ENCODE results near the gene CNNM4.

DNA sequence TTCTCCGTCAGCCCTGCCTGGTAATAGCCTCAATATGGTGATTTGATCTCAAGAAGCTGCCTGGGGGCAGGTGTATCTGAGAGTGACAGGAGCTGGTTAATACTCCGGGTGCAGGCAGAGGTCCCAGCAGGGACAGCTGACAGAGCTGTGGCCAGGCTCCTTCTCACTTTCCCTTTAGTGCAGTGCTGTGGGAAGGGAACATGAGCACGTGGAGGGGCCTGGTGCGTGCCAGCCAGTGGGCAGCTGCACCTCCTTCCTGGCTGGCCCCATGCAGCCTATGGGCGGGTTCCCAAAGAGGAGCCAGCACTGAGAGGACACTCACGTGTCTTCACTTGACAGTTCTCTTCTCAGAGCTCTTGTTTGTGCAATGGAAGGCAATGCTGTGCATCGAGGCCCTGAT, 9.1 kb downstream of the CNNM4 start:
- TF ChIP-seq, protein P1, sequence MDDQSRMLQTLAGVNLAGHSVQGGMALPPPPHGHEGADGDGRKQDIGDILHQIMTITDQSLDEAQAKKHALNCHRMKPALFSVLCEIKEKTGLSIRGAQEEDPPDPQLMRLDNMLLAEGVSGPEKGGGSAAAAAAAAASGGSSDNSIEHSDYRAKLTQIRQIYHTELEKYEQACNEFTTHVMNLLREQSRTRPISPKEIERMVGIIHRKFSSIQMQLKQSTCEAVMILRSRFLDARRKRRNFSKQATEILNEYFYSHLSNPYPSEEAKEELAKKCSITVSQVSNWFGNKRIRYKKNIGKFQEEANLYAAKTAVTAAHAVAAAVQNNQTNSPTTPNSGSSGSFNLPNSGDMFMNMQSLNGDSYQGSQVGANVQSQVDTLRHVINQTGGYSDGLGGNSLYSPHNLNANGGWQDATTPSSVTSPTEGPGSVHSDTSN (IDR thresholded peaks at IDR 0.05), result no peak
- TF ChIP-seq RAD21 (IDR thresholded peaks at IDR 0.05; ENCODE audit: low read length), result no peak
- TF ChIP-seq EP300 (IDR thresholded peaks at IDR 0.05; ENCODE audit: borderline replicate concordance in 1 of 2, low read depth in 1 of 2, low read length in 1 of 2), result no peak; a peak in 1 of 4 replicates
